AG08396 (cell line): ENCODE data around the gene CCDC167.
"Not testable (repeated sequence)": the region's sequence is repeated elsewhere in the genome, so short reads cannot be mapped to it uniquely, and the experiment has no call there.

Experiments
- DNase-seq: peaks from one replicate; pipeline ENCODE4 v3.0.0; 2012; ENCODE audit warnings: low spot score, mixed read lengths

The CCDC167 gene

DNA sequence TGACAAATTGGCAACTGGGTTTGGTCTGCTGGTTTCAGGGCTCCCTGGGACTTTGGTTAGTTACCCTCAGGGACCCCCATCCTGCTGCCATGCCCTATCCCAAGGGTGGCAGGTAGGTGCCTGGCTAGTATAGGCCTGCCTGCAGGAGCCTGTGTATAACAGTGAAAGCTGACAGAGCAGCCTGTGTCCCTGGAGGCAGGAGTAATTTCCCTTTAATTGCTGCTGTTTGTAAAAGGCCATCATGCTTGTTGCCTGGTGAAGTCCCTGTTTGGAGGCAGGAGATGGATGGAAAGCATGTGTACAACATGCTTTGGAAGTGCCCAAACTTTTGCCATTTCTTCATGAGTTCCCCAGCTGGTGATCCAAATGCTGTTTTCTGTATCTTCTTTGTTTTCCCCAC, 36.6 kb downstream of the CCDC167 start:
- DNase-seq, result no peak

DNA sequence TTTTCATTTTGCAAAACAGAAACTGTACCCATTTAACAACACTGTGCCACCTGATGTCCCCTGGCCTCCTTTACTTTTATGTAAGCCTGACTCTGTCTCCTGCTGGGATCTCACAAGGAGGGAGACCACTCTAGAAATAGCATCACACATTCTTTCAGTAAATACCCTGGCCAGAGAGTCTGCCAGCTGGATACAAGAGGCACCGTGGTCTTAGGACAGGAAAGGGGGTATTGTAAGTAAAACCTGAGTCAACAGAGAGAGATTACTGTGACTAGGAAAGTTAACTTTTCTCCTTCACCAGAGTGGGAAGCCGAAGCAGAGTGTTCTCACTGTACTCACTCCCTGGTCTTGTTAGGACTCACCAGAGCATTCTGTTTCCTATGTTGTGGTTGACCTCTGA, 38.9 kb downstream of the CCDC167 start:
- no peak for DNase-seq

DNA sequence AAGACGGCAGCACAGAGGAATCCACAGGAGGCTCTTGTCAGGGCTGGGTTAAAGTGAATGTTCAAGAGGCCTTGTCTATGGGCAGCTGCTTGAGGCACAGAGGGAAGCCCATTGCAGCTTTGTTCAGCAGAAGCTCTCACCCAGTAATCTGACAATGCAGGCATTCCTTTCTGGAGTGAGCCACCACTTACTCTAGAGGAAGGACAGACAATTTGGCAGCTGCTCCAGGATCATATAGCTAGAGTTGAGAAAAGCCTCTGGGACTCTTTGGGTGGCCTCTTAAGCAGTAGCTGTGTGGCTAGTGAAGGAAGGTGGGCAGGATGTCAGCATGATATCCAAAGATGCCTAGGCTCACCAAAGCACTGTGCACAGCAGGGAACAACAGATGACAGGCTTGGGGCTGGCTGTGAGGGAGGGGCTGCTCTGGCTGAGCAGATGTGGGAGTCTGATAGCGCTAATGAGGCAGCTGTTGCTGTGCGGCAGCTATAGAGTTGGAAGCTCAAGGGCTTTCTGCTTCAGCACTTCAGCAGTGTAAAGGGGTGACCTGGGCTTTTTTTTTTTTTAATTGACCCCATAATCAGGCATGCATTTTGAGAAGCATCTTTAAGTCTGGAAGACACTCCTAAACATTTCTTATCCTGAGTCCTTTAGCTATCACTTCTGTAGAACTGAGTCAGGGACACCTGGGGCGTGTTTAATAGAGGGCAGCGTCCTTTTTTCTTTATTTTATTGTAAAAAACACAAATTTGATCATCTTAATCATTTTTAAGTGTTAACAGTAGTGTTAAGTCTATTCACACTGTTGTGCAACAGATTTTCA, 39.5 kb downstream of the CCDC167 start:
- DNase-seq, result no peak

DNA sequence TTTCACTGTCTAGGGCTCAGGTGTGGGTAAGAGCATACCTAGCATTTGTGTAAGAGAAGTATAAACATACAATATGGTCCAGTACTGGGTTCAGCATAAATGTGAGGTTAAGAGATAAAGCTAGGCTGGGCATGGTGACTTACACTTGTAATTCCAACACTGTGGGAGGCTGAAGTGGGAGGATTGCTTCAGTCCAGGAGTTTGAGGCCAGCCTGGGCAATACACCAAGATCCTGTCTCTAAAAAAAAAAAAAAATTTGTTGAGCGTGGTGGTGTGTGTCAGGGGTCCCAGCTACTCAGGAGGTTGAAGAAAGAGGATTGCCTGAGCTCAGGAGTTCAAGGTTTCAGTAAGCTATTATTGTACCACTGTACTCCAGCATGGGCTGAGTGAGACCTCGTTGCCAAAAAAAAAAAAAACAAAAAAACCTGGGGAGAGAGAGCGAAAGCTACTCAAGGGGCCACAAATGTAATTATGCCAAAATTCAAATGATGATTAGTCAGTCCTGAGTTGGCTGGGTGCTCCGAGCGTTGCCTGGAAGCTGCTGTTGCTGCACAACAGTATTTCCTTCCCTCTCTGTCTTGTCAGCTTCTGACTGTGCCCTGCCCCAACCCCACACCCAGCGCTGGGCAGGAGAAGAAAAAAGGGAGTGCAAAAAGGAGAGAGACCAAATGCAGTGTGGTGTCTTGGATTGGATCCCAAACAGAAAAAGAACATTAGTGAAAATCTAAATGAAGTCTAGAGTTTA, 42.7 kb downstream of the CCDC167 start:
- peak; percentile 84 for DNase-seq

DNA sequence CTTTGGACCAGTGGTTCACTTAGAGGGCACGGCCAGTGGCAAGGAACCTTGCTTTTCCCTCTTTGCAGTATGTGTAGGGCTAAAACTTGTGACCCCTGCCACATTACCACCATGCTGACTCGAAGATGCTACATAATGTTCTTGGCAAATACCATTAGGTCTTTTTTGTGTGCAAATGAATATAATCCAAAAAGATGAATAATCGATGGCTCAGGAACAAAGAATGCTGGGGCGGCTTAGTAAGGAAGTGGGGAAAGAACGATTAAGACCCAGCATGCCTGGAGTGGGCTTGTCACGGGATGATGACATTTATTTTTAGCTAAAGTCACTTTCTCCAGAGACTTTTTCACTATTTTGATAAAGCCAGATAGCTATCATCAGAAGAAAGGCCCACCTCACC, 43.6 kb downstream of the CCDC167 start:
- peak; percentile 75 for DNase-seq

DNA sequence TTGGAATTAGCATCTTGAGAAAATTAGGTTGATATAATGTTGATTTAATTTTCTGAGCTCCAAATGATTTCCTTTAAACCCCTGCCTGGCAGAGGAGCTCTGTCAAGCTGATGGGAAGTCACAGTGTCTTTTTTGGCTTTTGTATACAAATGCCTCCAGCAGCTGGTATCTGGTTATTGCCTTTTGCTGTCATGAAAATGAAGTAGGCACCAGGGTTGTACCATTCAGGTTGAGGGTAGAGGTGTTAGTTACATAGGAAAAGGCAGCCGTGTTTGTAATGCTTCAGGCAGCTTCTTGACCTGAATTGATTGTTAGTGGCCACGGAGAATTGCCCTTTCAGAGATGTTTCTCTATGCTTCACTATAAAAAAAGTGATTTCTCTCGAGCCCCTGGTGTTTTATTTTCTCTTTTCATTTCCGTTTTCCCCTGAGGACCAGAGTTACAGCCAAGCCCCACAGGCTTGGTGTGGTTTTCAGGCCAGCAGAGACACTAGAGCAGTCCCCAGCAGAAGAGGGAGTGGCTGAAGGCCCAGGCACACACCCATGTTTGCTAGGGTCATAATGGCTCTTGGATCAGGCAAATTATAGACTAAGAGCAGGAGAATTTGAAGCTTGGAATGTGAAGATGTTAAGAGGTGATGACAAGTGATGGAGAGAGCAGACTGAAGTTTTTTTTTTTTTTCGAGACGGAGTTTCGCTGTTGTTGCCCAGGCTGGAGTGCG, 45.1 kb downstream of the CCDC167 start:
- no peak for DNase-seq

DNA sequence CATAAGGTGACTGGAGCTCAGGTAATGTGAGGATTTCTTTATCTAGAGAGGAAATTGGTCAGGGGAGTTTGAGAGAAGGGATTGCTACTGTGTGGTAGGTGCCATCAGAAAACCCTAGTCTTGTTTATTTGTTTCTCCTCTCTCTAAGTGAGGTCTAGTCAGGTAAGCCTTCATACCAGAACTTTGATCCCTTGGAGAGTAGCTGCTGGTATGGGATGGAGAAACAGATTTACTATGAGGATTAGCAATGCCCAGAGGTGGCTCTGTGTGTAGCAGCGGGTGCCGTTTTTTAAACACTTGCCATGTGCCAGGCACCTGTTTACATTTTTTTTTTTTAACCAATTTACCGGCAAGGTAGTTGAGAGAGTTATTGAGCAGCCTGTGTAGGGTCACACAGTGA, 47.2 kb downstream of the CCDC167 start:
- DNase-seq, result no peak

DNA sequence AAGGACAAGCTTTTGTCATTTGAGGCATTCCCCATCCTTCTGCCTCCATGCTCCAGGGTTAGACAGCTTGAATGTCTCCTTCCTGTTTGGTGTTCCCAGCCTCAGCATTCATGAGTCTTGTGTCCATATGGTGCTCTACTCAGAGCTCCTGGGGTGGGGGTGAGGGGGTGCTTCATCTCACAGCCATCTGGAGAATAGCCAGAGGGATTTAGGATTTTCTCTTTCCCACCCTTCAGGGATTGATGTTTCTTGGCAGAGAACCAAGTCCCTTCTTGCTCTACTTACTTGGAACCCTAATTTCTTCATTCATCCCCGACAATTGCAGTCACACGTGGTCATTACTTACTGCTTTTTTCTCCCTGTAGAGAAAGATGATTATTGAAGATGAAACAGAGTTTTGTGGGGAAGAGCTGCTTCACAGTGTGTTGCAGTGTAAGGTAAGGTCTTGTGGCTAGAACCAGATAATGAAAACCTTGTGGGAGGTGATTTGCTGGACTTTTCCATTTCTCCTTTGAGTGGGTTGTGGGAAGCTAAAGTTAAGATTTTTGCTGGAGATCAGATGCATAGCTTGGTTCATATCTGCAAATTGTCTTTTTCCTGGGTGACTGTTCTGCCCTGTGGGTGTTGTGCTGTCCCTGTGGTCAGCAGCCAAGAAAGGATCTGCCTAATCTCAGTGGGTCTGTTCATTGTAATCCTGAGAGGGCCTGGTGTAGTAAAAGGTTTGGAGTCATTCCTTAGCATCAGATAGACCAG, 48.1 kb downstream of the CCDC167 start:
- DNase-seq, result no peak

DNA sequence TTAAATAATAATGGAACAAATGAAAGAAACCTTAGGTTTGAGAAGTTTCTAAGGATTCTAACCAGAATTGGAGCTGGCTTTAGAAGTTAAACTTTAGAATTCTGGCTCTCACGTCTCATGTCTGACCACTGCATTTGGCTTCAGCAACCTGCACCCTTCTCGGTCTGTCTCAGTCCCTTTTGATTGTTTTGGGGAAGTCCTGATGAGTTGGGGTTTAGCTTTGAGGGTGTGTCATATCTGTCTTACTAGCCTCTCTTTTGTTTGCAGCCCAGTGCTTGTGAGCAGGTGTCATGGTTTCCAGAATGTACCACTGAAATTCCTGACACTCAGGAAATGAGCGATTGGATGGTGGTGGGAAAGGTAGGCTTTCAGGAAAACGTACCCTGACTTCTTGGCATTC, 49.7 kb downstream of the CCDC167 start:
- DNase-seq, result no peak

DNA sequence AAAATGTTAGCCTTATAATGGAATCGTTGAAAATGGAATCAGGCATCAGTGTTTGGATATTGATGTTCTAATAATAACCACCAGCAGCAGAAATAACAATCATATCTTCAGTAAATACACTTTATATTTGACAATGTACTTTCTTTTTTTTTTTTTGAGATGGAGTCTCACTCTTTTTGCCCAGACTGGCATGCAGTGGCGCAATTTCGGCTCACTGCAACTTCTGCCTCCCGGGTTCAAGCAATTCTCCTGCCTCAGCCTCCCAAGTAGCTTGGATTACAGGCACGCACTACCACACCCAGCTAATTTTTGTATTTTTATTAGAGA, 56.5 kb downstream of the CCDC167 start:
- not testable (repeated sequence) for DNase-seq

DNA sequence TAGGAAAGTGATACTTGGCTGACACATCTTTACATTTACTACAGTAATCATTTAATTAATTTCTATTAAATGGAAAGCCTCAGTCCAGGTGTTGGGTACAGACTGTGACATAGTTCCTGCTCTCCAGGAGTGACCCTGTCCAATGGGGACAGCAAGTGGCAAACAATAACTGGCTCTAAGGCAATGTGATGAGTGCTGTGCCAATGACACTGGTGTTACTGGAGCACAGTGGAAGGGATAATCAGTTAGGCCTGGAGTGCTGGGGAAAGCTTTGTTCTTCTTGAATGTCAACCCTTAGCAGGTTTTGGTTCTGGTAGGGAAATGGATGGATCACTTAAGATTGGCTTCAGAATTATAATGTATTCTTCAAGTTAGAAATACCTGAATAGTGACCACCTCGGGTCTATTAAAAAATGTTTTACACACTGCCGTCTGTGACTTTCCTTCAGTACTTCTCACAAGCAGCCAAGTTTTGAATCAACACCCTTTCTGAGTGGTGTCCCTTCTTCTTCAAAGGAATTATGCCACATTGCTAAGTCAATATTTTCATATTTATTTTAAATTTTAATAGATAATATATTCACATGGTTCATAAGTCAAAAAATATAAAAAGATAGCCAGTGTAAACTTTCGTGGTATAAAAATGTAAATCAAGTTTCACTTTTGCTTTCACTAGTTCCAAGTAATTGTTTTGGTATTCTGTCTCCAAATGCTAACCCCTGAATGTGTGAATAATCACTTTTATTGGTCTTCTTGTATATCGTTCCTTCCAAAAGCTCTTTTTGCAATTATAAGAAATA, 57.1 kb downstream of the CCDC167 start:
- no peak for DNase-seq

DNA sequence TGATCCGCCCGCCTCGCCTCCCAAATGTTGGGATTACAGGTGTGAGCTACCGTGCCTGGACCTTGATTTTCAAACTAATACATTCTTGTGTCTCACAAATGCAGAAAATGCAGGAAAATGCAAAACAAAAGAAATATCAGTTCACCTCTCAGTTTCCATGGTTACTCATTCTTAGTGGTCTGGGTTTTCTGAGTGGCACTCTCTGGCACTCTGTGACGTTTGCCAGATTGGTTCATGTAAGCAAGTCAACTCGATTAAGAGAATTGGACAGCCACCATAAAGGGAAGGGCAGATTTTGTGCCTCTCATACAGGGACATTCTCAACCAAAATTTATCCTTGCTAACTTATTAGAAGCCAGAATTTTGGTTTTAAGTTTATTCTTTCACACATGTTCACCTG, 58.0 kb downstream of the CCDC167 start:
- no peak for DNase-seq

DNA sequence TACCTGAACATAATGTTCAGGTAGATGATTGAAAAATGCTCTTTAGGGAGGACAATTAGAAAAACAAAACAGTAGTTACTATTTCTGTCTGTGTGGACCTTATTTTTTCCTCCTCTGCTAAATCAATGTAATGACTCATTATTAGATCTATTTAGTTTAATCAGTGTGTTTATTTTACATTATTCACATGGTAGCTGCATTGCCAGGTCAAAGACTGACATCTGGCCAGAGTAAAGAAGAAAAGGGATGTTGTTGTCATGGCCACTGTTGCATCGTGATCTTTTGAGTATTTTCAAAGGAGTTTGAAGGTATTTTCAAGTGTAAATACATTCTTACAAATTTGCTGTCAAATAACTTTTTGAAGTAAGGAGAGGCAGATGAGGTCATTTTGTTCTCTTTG, 60.8 kb downstream of the CCDC167 start:
- DNase-seq, result no peak

DNA sequence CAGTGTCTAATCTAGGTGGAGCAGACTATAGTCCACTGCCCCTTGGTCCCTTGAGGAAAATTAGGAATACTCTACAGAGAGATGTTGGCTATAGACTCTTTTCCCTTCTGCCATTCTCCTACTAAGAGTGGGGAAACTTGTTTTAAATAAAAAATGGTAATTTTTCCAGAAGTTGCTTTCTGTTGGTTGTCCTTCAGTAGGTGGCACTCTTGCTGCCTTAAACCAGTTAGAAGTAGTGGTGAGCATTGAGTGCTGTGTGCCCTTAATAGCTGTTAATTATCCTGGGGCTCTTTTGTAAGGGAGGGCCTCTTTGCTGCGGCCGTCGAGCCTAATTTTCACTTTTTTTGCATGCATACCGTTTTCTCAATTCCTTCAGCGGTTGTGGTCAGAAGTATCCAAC, 63.9 kb downstream of the CCDC167 start:
- no peak for DNase-seq

DNA sequence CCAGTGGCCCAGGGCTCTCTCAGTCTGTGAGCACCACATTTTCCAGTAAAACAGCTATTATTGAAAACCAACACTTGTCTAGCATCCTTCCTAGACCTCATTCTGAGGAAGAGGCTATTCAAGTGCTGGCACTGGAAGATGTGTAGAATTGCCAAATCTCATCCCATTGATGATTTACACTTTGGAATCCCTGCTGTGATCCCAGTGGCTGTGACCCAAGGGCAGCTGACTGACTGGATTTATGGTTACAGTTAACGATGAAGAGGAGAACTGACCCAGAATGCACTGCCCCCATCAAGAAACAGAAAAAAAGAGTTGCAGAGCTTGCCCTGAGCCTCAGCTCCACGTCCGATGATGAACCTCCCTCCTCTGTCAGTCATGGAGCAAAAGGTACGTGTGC, 64.3 kb downstream of the CCDC167 start:
- no peak for DNase-seq

DNA sequence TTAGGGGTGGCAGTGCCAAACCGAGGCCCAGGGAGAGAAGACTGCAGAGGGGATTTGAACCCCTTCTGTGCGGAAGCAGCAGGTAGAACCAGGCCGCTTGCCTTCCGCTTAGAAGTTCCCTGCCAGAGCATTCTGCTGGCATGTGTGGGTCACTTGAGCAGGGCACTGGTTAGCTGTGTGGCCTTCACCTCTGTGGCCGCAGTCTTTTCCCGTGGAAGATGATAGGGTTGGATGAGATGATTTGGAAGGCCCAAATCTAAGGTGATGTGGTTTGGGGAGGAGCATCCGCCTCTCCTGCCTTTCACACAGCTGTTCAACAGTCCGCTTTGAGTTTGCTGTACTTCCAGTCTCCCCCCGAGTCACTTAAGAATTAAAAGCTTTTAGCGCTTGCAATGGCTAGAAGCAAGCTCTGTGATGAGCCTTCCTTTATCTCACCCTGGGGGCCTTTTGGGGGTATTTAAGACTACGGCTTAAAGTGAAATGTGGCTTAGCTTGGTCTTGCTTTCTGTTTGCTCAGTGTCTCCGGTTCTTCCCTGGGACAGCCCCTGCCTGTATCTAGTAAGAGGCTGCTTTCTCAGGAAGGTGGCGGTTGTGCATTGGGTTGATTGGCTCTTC, 65.9 kb downstream of the CCDC167 start:
- peak; percentile 29 for DNase-seq
